ENCODE measurements around the gene EGLN1.

Gene EGLN1

GRCh38 chr1:231420959-231421545 is 1.0 kb downstream of the EGLN1 start:
- DNase-seq: peak; percentile 44

- peak; percentile 19 for DNase-seq
Measured at GRCh38 chr1:231420299-231420958, 1.7 kb downstream of the EGLN1 start.

- DNase-seq: no peak
Measured at GRCh38 chr1:231419738-231420298, 2.3 kb downstream of the EGLN1 start.

GRCh38 chr1:231419147-231419546 is 2.9 kb downstream of the EGLN1 start:
- DNase-seq: no peak

- DNase-seq: no peak
Measured at GRCh38 chr1:231418741-231419107, 3.4 kb downstream of the EGLN1 start.

GRCh38 chr1:231418101-231418740 is 3.9 kb downstream of the EGLN1 start:
- DNase-seq: no peak

- DNase-seq: no peak
Measured at GRCh38 chr1:231417513-231417912, 4.6 kb downstream of the EGLN1 start.

- no peak for DNase-seq
Measured at GRCh38 chr1:231416901-231417300, 5.2 kb downstream of the EGLN1 start.

GRCh38 chr1:231415018-231415583 is 7.0 kb downstream of the EGLN1 start:
- DNase-seq: no peak

GRCh38 chr1:231414260-231415016 is 7.6 kb downstream of the EGLN1 start:
- no peak for DNase-seq

- no peak for DNase-seq
Measured at GRCh38 chr1:231413749-231414082, 8.4 kb downstream of the EGLN1 start.

- no peak for DNase-seq
Measured at GRCh38 chr1:231411036-231411531, 11.0 kb downstream of the EGLN1 start.

- peak; percentile 57 for DNase-seq
Measured at GRCh38 chr1:231410036-231410612, 12.0 kb downstream of the EGLN1 start.

- DNase-seq: no peak
Measured at GRCh38 chr1:231408528-231409094, 13.5 kb downstream of the EGLN1 start.

GRCh38 chr1:231407547-231408396 is 14.3 kb downstream of the EGLN1 start:
- DNase-seq: peak; percentile 50

- DNase-seq: no peak
Measured at GRCh38 chr1:231407049-231407448, 15.0 kb downstream of the EGLN1 start.

- no peak for DNase-seq
Measured at GRCh38 chr1:231404318-231404717, 17.8 kb downstream of the EGLN1 start.

GRCh38 chr1:231401478-231401877 is 20.6 kb downstream of the EGLN1 start:
- no peak for DNase-seq

GRCh38 chr1:231397886-231398671 is 24.0 kb downstream of the EGLN1 start:
- no peak for DNase-seq

- DNase-seq: peak; percentile 43
Measured at GRCh38 chr1:231396643-231397042, 25.4 kb downstream of the EGLN1 start.

Measured in HCEC 1CT (cell line).